ENCODE measurements around the gene ATP4A.

ATP4A gene

DNA sequence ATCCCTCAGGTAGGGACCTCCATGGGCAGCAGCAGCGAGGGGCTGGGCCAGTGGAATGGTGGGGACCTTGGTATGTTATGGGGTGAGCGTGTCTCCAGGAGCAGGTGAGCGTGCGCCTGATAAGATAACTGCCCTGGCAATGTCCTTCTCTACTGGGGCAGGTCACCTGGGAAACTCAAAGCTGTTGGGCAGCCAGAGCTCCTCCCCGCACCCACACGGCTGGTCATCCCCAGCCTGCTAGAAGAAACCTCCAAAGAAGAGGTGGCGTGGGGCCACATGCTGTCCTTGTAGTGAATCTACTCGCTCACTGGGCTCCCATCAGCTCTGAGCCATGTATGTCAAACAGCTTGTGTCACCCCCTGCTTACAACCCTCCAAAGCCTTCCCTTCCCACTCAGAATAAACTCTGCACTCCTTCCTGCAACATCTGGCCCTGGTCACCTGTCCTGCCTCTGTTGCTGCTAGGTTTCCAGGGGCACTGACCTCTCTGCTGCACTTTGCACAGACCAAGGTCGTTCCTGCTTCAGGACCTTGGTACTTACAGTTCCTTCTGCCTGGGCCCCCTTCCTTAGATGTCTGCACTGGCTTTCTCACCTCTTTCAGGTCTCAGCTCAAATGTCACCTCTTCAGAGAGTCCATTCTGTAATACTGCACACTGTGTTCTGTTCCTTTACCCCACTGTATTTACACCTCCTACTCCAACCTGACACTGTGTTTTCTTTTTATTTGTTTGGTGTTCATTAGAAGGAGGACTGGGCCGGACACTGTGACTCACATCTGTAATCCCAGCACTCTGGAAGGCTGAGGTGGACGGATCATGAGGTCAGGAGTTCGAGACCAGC, 1.8 kb upstream of the ATP4A start:
- no peak for DNase-seq

DNA sequence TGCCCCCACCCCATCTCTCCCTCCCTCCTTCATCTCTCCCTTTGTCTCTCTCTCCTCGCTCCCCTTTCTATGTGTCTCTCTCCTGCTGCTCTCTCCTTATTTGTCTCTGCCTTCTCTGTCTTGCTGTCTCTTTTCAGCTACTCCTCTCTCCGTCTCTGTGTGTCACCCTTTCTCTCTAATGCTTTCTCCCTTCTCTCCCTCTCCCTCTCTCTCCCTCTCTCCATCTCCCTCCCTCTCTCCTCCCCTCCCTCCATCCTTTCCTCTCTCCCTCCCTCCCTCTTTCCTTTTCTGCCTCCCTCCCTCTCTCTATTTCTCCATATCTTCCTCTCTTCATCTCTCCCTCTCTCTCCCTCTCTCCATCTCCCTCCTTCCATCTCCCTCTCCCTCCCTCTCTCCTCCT, 682 bp downstream of the ATP4A start:
- DNase-seq = no peak

DNA sequence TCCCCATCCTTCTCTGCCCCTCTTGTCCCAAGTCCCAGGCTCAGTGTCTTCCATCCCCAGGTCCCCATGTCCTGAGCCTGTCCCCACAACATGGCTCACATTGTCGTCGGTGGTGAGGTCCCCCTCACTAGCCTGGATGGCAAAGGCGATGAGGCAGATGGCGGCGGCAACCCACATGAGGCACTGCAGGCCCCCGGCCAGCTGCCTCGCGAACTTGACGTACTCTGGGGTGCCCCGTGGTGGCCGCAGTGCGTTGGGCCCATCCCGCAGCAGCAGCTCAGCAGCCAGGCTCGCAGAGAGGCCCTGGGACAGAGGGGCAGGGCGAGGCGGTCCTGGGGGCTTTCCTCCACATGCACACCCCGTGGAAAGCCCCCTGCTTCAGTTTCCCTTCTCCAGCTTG, 1.1 kb downstream of the ATP4A start:
- no peak for DNase-seq

DNA sequence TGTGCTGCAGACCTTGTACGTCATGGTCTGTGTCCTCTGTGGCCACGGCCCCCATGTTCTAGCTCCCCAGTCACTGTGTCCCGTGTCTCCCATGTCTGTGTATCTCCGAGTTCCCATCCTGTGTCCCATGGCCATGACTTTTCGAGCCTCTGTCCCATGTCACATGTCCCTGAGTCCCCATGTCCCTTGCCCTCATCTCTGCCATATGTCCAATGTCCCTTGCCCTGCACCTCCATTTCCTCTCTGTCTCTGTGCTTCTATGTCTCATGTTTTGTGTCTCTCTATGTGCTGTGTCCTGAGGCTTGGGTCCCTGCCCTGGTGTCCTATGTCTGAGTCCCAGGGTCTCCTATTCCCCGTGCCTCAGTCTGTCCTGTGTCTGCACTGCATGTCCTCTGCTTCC, 2.0 kb downstream of the ATP4A start:
- DNase-seq = no peak

DNA sequence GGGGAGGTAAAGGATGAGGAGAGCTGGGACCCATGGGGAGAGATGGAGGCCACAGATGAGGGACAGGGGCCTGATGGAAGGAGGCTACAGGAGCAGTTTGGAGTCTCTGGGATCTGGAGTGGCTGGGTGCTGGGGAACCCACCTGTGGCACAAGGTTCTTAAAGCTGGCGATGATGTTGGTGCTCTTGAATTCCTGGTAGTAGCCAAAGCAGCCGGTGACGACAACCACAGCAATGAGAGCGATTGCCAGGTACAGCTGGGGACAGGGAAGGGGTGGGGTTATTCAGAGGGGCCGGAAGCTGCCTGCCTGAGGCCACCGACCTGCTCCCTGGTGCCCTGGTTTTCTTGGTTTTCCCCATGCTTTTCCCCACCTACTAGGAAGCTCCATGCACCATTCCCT, 2.8 kb downstream of the ATP4A start:
- no peak for DNase-seq

DNA sequence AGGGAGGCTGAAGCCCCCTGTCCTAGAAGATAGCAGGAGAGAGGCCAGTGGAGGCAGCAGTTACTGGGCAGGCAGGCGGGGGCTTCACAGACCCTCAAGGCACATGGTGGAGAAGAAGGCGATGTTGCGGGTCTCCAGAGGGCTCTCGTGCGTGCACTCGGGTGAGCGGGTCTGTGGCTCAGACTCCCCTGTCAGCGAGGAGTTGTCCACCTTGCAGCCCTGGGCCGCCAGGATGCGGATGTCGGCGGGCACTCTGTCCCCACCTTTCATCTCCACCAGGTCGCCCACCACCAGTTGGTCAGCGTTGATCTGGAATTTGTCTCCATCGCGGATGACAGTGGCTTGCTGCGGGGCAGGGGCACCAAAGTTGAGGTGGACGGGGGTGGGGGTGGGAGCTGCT, 3.2 kb downstream of the ATP4A start:
- DNase-seq = no peak

DNA sequence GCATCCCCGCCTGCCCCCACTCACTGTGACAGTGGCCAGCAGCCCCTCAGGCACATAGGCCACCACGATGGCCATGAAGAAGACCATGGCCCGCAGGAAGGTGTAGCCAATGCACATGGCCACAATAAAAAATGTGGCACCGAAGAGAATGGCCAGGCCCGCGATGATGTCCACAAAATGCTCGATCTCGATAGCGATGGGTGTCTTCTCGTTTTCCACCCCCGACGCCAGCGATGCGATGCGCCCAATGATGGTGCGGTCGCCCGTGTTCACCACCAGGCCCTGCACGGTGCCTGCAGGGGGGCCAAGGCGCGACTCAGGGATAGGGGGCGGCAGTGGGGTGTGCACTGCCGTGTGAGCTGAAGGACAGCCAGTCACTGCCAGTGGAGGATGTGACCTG, 3.7 kb downstream of the ATP4A start:
- DNase-seq = no peak

DNA sequence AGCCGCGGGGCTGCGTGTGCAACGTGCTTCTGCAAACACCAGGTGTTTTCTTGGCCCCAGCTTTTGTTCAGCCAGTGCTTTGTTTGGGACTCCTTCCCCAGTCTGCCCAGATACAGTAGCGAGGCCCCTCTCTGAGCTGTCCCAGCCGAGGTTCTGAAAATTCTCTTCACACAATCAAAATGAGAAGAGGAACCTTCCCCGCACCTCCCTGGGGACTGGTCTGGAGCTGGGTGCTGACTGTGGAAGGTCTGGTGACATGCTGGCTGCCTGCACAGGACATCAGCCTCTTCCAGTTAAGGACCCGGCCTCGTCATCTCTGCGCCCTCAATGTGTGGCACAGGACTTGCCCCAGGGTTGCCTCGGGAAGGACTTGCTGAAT, 4.2 kb downstream of the ATP4A start:
- no peak for DNase-seq

DNA sequence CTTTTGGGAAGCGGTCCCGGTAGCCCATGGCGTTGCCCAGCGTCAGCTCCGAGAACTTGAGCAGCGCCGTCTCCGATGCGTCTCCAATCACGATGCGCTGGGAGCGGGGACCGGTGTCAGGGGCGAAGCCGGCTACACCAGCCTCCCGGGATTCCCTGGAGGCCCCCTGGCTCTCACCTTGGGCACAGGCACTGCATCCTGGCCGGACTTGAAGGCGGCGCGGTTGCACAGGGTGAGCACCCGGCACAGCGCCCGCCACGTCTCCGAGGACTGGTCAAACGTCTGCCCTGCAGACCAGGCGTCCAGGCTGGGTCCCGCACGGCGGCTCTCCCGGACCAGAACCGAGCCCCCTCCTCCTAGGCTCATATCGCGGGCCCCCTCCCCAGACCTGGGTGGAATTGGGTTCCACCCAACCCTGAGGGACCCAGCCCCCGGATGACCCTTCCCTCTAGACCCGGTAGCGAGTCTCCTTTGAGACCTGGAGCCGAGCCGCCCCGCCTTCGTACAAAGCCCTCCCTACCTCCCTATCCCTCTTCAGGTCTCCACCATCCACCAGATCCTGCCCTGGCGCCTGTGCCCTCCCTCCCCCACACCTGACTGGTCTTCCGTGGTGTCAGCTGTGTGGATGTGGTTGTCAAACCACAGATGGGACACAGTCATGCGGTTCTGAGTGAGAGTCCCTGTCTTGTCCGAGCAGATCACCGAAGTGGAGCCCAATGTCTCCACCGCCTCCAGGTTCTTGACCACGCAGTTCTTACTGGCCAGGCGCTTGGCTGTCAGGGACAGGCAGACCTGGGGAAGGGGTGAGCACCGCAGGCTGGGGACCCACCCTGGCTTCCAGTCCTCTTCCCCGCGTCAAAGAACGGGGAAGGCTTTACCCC, 4.8 kb downstream of the ATP4A start:
- no peak for DNase-seq

DNA sequence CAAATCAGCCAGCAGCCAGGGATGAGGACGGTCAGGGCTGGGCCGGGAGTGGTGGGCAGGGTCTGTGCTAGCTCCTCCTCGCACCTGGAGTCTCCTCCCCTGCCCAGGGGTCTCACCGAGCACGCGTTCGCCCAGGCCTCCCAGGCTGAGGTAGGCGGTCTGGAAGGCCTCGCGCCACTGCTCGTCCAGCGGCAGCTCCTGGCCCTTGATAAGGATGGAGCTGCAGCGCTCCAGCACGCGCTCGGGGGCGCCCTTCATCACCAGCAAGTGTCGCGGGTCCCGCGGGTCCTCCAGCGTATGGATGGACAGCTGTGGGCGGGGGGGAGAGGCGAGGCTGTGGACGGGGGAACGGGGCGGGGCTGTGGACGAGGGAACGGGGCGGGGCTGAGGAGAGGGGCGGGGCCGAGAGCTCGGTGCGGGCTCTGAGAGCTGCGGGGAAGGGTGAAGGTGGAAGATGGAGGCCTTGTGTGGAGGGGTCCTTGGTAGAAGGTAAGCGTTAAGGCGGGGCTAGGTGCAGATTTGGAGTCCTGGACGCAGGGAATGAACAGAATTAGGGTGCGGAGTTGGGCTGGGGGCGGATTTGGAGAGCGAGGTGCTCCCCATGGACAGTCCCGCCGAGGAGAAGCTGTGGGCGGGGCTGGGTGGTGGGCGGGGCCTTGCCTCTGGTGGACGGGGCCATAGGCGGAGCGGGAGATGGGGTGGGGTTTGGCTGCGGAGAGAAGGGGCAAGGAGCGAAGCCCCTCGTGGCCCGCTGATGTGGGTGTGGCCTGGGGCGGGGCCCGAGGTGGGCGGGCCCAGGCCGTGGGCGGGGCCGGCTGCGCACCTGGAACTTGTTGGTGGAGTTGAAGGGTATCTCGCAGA, 5.7 kb downstream of the ATP4A start:
- peak; percentile 47 for DNase-seq

DNA sequence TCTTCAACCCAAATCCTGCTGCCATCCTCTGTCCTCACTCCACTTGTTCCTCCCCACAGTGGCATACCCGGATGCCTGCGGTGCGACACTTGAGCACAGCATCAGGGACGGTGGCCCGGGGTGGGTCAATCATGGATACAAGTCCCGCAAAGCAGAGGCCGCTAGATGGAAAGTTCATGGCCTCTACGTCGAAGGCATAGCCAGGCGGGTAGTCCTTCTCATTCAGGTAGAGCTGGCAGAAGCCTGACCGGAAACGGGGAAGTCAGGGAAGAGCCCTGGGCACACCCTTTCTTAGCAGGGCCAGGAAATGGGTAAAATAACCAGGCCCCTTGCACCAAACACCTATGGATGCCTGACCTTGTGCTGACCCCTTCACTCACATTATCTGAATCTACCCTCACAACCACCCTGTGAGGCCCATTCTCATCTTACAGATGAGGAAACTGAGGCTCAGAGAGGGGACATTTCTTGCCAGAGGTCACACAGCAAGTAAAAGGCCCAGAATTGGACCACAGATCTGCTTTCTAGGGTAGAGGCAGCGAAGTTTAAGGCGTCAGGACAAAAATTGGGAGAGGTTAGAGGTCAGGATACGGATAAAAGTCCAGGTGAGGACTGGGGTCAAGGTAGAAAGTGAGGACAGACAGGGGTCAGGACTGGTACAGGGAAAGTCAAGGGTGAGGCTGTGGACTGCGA, 6.5 kb downstream of the ATP4A start:
- no peak for DNase-seq

DNA sequence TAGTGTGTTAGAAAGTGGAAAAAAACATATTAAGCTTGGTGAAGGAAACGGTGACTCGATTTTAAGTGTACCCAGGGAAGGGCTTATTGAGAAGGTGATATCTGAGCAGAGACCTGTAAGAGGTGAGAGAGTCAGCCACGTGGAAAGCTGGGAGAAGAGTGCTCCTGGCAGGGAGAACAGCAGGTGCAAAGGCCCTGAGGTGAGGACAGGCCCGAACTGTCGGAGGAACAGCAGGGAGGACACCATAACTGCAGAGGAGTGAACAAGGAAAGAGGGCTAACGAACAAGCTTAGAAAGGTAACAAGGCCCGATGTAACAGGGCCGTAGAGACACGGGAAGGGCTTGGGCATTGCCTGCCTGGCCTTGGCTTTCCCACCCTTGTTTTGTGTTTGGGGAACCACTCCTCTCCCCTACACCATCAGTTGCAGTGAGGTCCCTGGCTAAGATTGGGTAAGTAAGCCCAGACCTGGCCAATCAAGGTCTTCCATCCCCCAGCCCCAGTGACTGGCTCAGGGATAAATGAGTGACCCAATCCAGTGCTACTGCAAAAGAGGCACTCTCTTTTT, 7.3 kb downstream of the ATP4A start:
- DNase-seq = no peak

DNA sequence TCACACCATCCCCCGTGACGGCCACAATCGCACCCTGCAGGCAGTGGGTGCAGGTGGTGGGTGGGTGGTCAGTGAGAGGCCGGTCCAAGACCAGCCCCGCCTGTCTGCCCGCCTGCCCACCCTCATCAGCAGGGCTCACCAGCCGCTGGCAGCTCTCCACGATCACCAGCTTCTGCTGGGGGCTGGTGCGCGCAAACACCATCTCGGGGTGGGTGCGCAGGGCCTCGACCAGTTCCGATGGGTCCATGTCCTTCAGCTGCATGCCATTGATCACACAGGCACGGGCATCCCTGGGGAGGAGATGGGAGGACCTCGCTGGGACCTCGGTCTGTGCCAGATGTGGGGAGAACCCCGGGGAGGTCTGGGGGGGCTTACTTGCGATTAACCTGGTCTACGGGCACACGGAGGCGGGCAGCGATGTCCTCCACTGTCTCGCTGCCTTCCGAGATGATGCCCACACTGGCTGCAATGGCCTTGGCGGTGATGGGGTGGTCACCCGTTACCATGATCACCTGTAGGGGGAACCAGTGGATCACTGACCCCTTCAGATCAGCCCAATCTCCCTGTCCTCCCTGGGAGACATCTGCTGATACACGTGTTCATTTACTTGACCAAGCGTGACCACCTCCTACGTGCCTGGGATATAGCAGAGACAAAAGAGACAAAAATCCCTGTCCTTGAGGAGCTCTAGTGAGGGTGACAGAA, 8.0 kb downstream of the ATP4A start:
- no peak for DNase-seq

DNA sequence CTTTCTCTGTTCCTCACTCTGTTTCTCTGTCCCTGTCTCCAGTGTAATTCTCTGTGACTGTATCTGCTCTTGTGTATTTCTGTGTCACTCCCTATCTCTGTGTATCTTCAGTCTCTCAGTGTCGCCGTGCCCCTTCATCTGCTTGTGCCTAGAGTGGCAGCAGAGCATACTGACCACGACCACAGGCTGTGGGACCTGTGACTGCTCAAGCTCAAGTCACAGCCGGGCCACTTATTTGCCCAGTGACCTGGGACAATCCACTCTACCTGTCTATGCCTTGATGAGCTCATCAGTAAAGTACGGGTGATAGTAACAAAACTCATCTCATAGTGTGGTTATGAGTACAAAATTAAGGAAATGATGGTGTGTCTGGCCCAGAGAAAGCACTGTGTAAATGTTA, 9.4 kb downstream of the ATP4A start:
- no peak for DNase-seq

DNA sequence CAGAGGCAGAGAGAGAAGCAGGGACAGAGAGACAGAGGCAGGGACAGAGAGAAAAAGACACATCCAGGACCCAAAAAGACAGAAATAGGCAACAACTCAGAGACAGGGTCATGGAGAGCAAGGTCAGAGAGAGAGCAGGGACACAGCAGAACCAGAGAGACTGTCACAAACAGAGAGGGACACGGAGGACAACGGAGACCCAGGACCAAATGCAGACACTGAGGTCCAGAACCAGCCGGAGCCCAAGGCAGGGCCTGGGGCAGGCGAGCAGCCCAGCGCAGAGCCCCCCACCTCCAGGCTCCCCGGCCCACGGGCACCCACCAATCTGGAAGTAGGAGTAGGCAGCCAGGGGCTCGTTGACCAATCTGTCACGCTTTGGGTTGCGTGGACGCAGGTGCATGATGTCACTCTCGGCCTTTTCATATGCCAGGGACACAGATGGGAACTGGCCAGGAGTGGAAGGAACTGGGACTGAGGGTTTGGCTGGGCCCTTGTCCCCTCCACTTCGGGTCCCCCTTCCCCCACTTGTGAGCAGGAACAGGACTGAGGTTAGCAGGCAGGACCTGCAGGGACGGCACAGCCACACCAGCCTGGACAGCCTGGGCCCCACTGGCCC, 10.0 kb downstream of the ATP4A start:
- no peak for DNase-seq

DNA sequence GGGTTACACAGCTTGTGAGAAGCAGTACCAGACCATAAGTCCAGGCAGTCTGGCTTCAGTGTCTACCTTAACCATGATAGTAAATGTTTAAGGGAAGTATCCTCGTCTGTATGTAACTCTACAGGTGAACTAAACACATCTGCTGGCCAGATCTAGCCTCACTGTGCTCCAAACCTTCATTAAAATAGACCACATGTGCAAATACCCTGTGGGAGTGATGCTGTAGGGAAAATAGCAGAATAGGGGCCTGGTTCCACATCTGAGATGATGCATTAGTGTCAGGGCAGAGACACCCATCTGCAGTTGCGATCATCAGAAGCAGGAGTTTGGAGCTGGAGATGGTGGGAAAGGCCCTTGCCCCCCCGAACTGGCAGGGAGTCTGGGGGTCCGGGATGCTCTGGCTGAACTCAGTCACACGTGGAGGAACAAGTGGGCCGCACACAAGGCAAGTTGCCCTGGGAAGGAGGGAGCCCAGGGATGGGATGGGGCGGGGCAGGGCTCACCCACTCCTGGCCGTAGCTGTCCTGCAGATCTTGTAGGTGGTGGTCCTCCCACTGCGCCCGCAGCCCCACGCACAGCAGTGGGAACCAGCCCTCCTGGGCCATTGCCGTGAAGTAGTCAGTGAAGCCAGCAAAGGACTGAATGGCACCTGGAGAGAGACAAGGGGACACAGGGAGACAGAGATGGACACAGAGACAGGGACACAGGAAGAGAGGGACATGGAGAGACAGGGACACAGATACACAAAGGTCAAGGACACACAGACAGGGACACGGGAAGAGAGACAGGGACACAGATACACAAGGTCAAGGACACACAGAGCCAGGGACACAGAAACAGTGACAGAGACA, 10.7 kb downstream of the ATP4A start:
- DNase-seq = no peak

DNA sequence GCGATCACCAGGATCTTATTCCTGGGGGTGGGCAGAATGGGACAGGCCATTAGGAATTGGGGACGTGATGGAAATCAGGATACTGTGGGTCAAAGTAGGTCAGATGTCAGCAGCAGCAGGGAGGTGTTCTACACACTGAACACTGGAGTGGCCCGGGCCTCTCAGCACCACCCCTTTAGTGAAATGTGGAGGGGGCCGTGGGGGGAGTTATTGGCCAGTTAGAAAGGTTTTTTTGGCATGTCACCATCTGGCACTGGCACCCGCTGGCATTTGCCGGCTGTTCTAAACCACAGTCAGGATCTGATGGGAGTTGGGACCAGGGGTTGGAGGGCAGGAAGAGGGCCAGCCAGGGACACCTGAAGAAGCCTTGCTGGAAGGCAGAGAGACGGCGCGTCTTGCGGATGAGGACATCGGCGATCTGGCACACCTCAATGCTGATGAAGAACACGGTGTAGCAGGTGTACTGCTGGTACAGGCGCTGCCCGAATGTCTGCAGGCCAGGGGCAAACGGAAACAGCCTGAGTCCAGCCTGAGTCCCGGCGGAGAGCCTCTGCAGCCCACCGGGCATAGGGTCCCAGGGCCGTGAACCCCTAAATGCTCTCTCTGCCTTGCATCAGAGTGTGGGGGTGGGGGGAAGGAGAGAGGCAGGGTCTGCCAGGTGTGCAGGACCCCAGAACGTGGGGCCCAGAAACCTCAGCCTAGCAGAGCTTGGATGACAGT, 12.2 kb downstream of the ATP4A start:
- DNase-seq = no peak

DNA sequence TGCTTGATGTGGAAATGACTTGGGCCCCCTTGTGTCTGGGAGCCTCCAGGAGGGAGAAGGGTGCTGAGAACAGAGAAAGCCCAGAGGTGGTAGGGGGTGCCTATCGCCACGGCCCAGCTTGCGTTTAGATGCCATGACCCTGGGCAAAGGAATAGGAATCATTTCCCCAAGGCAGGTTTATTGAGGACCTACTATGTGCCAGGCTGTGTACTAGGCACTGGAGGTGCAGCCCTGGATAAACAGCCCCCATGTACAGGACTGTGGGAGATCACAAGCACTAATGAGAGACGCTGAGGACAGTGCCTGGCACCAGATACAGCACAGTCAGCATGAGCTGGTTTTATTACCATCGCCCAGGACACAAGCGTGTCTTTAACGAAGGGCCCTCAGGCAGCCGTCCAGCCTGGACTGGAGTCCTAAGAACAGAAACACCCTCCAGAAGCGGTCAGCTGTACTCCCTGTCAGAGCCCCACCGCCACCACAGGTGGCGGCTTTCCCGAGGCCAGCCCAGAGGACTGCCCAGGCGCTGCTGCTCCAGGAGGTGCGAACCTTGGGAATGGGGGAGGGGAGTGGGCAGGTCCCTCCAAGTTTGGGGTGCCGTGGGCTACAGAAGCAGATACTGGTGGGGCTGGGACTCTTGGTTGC, 13.5 kb downstream of the ATP4A start:
- no peak for DNase-seq

All from stimulated activated CD4-positive, alpha-beta T cell treated with anti-CD3 and anti-CD28 coated beads, Interleukin-4, amount 100 ng/mL, for 24 hours (primary cell).